Esophagus (tissue), 2 donors: ENCODE measurements around the gene MRE11. TPM values are rescaled to one million over a fixed set of nuclear protein-coding genes. Genes with fewer than 3 reads are reported as not detected.

Experiments
- H3K27ac ChIP-seq, 2 donors: one replicate each; pipeline ENCODE4 v1.5.1; 2013; ENCODE audit warnings: low read depth in 2 of 2, mild to moderate bottlenecking in 2 of 2, inconsistent platforms in 1 of 2, low read length in 1 of 2, moderate library complexity in 1 of 2
- H3K27me3 ChIP-seq, 2 donors: one replicate each; pipeline ENCODE4 v1.6.1; 2013; ENCODE audit warnings: low read length in 2 of 2, control low read depth in 1 of 2, mild to moderate bottlenecking in 1 of 2; ENCODE audit not compliant: insufficient read depth in 2 of 2, control insufficient read depth in 1 of 2
- H3K36me3 ChIP-seq, 2 donors: one replicate each; pipeline ENCODE4 v1.6.1; 2013; ENCODE audit warnings: low read length in 1 of 2; ENCODE audit not compliant: control insufficient read depth in 2 of 2, insufficient read depth in 2 of 2
- H3K4me1 ChIP-seq, 2 donors: one replicate each; pipeline ENCODE4 v1.6.1; 2013; ENCODE audit warnings: low read length in 1 of 2; ENCODE audit not compliant: control insufficient read depth in 2 of 2, insufficient read depth in 2 of 2
- H3K4me3 ChIP-seq, 2 donors: one replicate each; pipeline ENCODE4 v1.5.1; 2013; ENCODE audit warnings: low read length in 2 of 2, mild to moderate bottlenecking in 2 of 2, low read depth in 1 of 2, moderate library complexity in 1 of 2
- H3K9me3 ChIP-seq, 2 donors: one replicate each; pipeline ENCODE4 v1.6.1; 2013; ENCODE audit warnings: mild to moderate bottlenecking in 2 of 2, low read depth in 1 of 2, low read length in 1 of 2, moderate library complexity in 1 of 2; ENCODE audit not compliant: control insufficient read depth in 2 of 2, insufficient read depth in 1 of 2
- WGBS, 2 donors: extraction: QIAGEN DNeasy Blood & Tissue Kit; methylation state at CpG; one replicate each; pipeline ENCODE4 v1.1.7; 2013; 5-methylcytosine and 5-hydroxymethylcytosine counted together
- polyA plus RNA-seq, 2 donors: library from polyadenylated mRNA; stranded (reverse); fragments of 200-250 nt; gene quantifications; one replicate each; pipeline ENCODE4 v1.2.3, GENCODE V29; 2013
- donor health status: healthy with polysubstance abuse.
- donor health status: Bipolar disorder and iron deficiency.

The MRE11 gene
- polyA plus RNA-seq, 2 donors: 4.4 to 5.2 TPM

DNA sequence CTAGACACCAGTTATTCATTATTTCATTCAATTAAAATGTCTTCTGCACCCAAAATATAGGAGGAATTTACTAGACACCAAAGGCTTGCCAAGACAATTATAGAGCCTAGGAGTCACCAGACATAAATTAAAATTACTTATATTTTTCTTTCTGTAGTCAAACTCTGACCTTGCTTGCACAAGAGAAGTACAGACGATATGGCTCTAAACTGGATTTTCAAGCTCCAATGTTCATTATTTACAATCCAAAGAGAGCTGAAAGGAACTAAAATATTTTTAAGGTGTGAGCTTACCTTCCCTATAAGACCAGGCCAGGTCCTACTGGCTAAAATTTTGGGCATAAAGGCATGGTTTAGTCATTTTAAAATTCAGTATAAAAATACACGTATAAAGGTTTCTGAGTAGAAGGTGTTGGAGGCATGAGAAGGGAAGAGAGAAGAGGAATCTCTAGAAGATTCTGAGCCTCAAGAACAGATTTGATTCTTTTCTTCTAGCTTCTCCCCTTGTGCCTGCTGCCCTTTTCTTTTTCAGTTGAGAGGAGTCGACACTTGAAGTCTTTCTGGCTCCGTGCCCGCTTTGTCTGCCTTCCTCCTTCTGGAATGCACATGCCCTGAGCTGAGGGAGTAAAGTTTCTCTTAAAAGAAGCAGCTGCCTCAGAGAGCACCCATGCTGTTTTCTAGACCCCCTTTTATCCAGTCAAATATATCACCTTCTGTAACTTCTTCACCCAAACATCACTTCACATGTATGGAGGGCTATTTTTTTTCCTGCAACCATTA lies 32.1 kb upstream of the MRE11 start:
- no peaks in the 10 kb centered on the region for H3K9me3 ChIP-seq
- no peaks in the 10 kb centered on the region for H3K27me3 ChIP-seq
- H3K4me3 ChIP-seq: no peak overlapping the region
- no peaks in the 10 kb centered on the region for H3K4me1 ChIP-seq
- no peak overlapping the region for H3K27ac ChIP-seq
- WGBS, 2 donors: 25 to 32% methylated on average over 5 of the region's 5 CpGs
- no peaks in the 10 kb centered on the region for H3K36me3 ChIP-seq

DNA sequence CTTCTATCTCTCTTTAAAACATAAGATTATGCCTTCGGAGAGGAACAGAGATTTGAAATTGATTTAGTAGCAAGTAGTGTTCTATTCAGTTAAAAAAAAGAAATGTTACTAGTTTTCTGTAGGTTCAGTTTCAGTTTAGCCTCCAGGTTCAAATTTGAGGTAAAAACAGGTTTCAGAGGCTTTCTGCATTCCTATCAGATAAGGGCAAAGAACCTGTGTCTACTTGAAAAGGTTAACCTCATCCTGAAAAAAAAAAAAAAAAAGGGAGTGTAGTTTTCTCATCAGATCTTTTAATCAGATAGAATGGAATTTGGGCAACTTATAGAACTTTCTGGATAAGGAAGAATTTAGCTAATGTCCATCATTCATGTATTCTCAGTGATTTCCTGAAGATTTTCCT lies 30.7 kb upstream of the MRE11 start:
- Histone ChIP-seq H3K27me3 (no peaks in the 10 kb centered on the region), H3K4me1 (no peaks in the 10 kb centered on the region), H3K4me3 (no peak overlapping the region), H3K9me3 (no peaks in the 10 kb centered on the region), H3K27ac (no peak overlapping the region), H3K36me3 (no peaks in the 10 kb centered on the region)
- WGBS, 2 donors: 85 to 88% methylated on average over 1 of the region's 1 CpG

DNA sequence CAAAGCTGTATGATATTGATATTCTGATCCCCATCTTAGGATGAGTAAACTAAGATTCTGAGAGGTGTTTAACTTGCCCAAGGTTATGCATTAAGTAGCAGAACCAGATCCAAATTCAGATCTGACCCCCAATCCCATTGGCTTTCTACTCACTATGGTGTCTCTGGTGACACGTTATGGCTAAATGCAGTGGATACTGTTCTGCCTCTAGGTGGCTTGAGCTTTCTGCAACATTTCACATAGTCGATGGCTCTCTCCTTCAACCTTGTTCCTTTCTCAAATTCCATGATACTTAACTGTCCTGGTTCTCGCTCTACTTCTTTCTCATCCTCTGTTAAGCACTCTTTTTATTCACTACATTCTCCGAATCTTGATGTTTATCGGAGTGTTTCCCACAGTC lies 28.0 kb upstream of the MRE11 start:
- H3K4me3 ChIP-seq: no peak overlapping the region
- no peaks in the 10 kb centered on the region for H3K27me3 ChIP-seq
- 48 to 60% methylated on average over 5 of the region's 5 CpGs for WGBS, 2 donors
- no peaks in the 10 kb centered on the region for H3K9me3 ChIP-seq
- H3K36me3 ChIP-seq: no peaks in the 10 kb centered on the region
- no peaks in the 10 kb centered on the region for H3K4me1 ChIP-seq
- H3K27ac ChIP-seq: no peak overlapping the region

- Histone ChIP-seq H3K27me3 (no peaks in the 10 kb centered on the region), H3K9me3 (no peaks in the 10 kb centered on the region), H3K36me3 (no peaks in the 10 kb centered on the region), H3K4me1 (no peaks in the 10 kb centered on the region), H3K4me3 (no peak overlapping the region), H3K27ac (no peak overlapping the region)
- 6 to 9% methylated on average over 5 of the region's 5 CpGs for WGBS, 2 donors
Measured at GRCh38 chr11:94519478-94520084, 25.9 kb upstream of the MRE11 start.

GRCh38 chr11:94518300-94518699 lies 24.7 kb upstream of the MRE11 start:
- H3K36me3 ChIP-seq: no peaks in the 10 kb centered on the region
- no peaks in the 10 kb centered on the region for H3K9me3 ChIP-seq
- 67 to 68% methylated on average over 4 of the region's 4 CpGs for WGBS, 2 donors
- peaks cover 0 to 1% of the 10 kb centered on the region in 2 donors for H3K4me1 ChIP-seq
- H3K4me3 ChIP-seq: no peak overlapping the region
- H3K27ac ChIP-seq: no peak overlapping the region
- no peaks in the 10 kb centered on the region for H3K27me3 ChIP-seq

DNA sequence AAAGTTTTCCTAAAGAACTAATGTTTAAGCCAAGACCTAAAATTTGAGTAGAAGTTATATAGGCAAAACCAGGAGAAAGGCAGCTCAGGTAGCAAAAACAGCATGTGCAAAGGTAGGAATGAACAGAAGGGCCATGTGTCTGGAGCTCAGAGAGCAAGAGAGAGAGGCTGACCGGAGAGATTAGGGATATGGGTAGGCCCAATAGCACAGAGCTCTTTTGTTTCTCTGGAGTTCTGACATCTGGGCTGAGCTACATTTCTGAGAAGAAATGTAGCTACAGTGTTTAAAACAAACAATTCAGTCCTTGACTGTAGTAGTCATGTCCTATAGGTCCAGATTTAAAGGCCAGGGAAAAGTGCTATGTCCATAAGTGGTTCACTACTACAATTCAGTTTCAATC lies 23.1 kb upstream of the MRE11 start:
- no peaks in the 10 kb centered on the region for H3K27me3 ChIP-seq
- no peak overlapping the region for H3K27ac ChIP-seq
- H3K36me3 ChIP-seq: no peaks in the 10 kb centered on the region
- WGBS, 2 donors: 15 to 48% methylated on average over 1 of the region's 1 CpG
- H3K4me1 ChIP-seq: peaks cover 0 to 5% of the 10 kb centered on the region in 2 donors
- no peak overlapping the region for H3K4me3 ChIP-seq
- H3K9me3 ChIP-seq: no peaks in the 10 kb centered on the region

DNA sequence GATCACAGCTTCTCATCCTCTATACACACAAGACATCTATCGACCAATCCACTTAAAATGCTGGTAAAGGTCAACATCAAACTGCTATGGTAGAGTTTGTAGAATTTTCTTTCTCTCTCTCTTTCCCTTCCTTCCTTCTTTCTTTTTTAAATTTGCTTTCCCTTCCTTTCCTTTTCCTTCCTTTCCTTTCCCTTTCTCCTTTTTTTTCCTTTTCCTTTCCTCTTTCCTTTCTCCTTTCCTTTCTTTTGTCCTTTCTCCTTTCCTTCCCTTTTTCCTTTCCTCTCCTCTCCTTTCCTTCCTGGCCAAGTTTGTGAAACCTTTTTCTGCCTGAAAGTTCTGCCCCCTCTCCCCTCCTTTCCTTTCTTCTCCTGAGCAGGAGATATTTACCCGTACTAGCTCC lies 21.8 kb upstream of the MRE11 start:
- no peak overlapping the region for H3K27ac ChIP-seq
- H3K27me3 ChIP-seq: no peaks in the 10 kb centered on the region
- 85 to 90% methylated on average over 2 of the region's 2 CpGs for WGBS, 2 donors
- H3K36me3 ChIP-seq: no peaks in the 10 kb centered on the region
- no peak overlapping the region for H3K4me3 ChIP-seq
- no peaks in the 10 kb centered on the region for H3K9me3 ChIP-seq
- H3K4me1 ChIP-seq: peaks cover 0 to 5% of the 10 kb centered on the region in 2 donors

DNA sequence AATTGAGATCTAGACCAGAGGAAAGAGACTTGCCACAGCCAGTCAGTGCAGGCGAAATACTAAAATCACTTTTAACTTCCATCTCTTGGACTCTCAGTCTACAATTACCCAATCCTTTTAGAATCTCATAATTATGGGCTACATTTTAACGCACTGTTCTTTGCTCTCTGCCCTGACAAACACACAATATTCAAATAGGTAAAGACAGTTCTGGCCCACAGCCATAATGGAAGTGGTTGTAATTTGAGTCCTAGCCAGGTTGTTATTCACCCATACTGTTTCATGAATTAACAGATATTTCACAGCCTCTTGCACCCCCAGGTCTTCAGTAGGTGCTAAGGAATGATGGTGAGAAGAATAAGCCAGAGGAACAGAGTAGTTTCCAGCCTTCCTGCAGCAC lies 19.4 kb upstream of the MRE11 start:
- H3K4me3 ChIP-seq: no peak overlapping the region
- peaks cover 0 to 5% of the 10 kb centered on the region in 2 donors for H3K4me1 ChIP-seq
- 48 to 55% methylated on average over 2 of the region's 2 CpGs for whole genome bisulfite sequencing, 2 donors
- H3K9me3 ChIP-seq: no peaks in the 10 kb centered on the region
- H3K36me3 ChIP-seq: no peaks in the 10 kb centered on the region
- H3K27me3 ChIP-seq: no peaks in the 10 kb centered on the region
- H3K27ac ChIP-seq: no peak overlapping the region

GRCh38 chr11:94511932-94512781 lies 18.5 kb upstream of the MRE11 start, which contains the start of gene C11orf97:
Gene C11orf97, plus strand, starts transcription at chr11:94512461. Its CDS starts 68 bp downstream, at chr11:94512529.
- Histone ChIP-seq H3K36me3 (no peaks in the 10 kb centered on the region), H3K4me1 (peaks cover 0 to 5% of the 10 kb centered on the region in 2 donors), H3K27me3 (no peaks in the 10 kb centered on the region), H3K27ac (no peak within 1 kb of the TSS), H3K4me3 (peak within 1 kb of the TSS; percentile 39 to 48), H3K9me3 (no peaks in the 10 kb centered on the region)
- WGBS, 2 donors: 16 to 18% methylated on average over 53 of the region's 53 CpGs
